ENCODE results near the gene CNOT6.
"Not testable (repeated sequence)": the region's sequence is repeated elsewhere in the genome, so short reads cannot be mapped to it uniquely, and the experiment has no call there.

Gene CNOT6

DNA sequence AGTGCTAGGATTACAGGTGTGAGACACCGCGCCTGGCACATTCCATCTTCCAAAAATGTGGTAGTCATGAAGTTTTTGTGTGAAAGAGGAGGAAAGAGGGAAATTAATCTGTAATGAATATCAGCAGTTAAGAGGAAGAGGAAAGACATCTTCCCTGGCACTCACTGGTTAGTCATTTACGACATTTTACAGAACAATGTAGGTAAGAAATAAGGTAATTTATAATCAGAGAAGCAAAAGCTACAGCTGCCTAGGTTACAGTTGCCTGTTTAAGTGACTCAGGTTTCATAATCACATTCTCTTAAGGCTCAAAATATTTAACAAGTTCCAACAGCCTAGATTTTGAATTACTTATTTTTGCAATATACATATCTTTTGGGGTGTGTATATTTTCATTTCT is 26.9 kb downstream of the CNOT6 start:
- no peak for DNase-seq

DNA sequence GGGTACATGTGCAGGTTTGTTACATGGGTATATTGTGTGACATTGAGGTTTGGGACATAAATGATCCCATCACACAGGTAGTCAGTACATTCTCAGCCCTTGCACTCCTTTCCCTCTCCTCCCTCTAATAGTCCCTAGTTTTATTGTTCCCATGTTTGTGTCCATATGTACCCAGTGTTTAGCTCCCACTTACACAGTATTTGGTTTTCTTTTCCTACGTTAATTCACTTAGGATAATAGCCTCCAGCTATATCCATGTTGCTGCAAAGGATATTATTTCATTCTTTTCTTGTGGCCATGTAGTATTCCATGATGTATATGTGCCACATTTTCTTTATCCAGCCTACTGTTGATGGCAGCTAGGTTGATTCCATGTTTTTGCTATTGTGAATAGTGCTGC is 27.4 kb downstream of the CNOT6 start:
- no peak for DNase-seq

DNA sequence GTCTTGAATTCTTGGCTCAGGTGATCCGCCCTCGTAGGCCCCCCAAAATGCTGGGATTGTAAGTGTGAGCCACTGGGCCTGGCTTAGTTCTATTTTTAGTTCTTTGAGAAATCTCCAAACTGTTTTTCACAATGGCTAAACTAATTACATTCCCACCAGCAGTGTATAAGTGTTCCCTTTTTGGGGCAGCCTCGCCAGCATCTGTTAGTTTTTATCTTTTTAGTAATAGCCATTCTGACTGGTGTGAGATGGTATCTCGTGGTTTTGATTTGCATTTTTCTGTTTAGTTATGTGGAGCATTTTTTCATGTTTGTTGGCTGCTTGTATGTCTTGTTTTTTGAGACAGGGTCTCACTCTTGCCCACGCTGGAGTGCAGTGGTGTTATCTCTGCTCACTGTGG is 28.2 kb downstream of the CNOT6 start:
- no peak for DNase-seq

DNA sequence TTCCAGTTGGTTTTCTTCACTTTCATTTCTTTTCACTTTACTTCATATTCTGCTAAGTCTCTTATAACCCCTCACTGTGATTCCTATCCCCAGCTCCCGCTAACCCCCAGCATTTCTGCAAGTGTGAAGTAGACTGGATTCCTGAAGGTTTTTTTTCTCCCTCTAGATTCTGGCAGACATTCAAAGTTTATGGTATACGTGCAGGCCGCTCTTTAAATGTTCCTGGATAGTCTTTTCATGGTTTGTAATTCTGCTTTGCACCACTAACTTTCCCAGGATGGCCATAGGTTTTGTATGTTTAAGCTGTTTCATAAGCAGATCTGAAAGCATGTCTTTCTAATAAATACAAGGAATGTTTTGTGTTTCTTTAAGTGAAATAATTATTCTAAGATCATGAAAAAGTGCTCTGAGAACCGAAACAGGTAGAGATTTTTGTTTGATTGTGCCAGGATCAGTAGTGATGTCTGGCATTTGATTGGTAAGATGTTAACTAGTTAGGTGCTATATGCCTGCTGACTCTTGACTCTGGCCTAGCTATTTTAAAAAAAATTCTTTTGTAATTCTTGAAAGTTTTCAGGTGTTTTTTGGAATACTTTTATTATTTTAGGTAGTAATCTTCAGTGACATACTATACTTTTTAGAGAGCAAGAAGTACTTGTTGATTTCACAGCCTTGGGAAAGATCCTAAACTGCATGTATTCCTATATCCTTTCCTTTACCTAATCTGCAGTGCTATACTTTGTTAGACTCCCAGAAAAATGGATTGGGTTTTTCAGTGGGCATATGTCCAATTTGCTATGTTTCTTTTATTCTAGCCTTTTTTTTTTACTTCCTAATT is 29.7 kb downstream of the CNOT6 start:
- no peak for DNase-seq

DNA sequence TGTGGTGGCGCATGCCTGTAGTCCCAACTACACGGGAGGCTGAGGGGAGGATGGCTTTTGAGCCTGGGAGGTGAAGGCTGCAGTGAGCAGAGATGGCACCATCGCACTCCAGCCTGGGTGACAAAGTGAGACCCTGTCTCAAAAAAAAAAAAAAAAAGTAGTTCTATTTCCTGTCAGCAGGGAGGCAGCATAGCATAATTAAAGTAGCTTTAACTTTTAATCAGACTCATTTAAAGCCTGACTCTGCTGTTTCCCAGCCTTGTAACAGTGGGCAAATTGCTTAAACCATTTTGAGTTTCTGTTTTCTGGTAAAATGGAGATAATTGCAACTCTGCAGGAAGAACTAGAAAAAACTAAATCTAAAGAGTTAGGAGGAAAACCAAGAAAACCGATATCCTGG is 31.2 kb downstream of the CNOT6 start:
- DNase-seq, result no peak

DNA sequence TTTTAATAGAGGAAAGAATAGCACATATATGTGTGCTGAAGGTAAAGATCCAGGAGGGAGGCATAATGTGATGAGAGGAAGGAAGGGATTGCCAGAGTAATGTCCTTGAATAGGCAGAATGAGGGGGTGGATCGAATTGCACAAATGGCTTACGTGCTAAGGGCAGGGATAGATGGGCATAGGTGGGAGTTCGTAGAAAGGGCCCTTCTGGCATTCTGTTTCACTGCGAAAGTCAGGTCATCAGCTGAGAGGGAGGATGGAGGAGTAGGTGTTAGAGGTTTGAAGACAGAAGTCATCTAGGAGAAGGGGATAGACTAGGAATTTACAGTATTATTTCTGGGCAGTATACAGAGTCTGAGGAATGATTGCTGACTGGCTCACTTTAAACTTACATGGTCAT is 32.1 kb downstream of the CNOT6 start:
- no peak for DNase-seq

DNA sequence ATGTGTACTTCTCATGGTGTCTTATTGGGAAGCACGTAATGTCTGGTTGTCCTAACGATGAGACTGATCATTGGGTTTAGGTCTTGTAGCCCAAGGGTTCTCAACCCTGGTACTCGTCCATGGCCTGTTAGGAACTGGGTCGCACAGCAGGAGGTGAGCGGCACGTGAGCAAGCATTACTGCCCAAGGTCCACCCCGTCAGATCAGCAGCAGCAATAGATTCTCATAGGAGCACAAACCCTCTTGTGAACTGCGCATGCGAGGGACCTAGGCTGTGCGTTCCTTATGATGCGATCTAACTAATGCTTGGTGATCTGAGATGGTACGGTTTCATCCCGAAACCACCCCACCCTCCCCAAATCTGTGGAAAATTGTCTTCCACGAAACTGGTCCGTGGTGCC is 33.5 kb downstream of the CNOT6 start:
- no peak for DNase-seq

DNA sequence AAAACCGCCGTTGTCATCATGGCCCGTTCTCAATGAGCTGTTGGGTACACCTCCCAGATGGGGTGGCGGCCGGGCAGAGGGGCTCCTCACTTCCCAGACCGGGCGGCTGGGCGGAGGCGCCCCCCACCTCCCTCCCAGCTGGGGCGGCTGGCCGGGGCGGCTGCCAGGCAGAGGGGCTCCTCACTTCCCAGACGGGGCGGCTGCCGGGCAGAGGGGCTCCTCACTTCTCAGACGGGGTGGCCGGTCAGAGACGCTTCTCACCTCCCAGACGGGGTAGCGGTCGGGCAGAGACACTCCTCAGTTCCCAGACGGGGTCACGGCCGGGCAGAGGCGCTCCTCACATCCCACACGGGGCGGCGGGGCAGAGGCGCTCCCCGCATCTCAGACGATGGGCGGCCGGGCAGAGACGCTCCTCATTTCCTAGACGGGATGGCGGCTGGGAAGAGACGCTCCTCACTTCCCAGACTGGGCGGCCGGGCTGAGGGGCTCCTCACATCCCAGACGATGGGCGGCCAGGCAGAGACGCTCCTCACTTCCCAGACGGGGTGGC is 36.9 kb downstream of the CNOT6 start:
- not testable (repeated sequence) for DNase-seq

DNA sequence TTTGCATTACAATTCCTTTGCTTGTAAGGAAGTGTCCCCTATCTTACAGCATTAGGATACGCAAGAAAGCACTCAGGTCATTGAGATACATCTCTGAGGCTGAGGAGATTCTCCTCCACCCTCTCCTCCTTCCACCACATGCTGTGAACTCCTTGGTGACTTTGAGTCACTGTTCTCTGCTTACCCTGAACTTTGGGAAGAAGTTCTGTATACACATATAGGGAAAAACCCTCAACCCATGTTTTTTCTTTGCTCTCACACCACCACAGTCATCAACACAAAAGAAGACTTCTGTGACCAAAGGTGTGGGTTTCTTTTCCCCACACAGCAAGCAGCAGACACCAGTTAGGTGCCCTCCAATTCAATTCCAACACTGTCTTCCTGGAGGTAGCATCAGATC is 38.1 kb downstream of the CNOT6 start:
- no peak for DNase-seq

DNA sequence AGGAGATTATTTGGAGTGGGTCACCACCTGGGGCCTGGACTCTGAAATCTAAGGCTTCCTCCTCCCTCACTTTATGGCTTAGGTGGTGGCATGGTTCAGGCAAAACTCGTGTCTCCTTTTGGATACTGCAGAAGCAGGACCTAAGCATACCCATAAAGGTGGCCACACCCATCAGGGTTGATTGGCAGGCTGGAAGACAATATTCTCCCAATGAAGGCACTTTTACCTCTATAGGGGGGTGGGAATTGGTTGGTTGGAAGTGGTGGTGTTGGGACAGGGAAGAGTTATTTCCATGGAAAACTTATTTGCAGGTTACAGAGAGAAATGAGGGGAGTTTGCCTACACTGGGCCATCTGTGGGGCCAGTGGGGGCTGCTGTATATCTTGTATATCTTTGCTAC is 39.7 kb downstream of the CNOT6 start:
- no peak for DNase-seq

DNA sequence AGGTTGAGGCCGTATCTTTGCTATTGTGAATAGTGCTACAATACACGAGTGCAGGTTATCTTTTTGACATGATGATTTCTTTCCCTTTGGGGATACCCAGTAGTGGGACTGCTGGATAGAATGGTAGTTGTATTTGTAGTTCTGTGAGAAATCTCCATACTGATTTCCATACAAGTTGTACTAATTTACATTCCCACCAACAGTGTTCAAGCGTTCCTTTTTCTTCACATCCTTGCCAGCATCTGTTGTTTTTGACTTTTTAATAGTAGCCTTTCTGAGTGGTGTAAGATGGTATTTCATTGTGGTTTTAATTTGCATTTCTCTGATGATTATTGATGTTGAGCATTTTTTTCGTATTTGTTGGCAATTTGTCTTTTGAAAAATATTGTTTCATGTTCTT is 41.4 kb downstream of the CNOT6 start:
- DNase-seq, result no peak

DNA sequence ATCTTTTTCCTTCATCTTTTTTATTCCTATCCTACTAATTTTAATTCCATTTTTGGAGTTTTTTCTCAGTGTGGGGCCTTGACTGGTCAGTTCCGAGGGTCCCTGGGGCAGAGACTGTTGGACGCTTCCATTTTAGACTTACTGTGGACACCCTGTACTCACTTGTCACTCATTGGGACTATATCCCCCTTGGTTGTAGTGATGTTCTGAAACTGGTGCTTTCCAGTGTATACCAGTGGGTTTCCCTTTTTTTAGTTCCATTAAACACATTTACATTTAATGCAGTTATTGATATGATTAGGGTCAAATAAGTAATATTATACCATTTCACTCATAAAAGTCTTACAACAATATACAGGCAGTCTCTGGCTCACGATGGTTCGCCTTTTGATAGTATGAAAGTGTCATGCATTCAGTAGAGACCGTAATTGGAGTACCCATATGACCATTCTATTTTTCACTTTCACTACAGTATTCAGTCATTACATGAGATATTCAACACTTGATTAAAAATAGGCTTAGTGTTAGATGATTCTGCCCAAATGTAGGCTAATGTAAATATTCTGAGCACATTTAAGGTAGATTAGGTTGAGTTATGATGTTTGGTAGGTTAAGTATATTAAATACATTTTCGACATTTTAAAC is 46.0 kb downstream of the CNOT6 start:
- no peak for DNase-seq

DNA sequence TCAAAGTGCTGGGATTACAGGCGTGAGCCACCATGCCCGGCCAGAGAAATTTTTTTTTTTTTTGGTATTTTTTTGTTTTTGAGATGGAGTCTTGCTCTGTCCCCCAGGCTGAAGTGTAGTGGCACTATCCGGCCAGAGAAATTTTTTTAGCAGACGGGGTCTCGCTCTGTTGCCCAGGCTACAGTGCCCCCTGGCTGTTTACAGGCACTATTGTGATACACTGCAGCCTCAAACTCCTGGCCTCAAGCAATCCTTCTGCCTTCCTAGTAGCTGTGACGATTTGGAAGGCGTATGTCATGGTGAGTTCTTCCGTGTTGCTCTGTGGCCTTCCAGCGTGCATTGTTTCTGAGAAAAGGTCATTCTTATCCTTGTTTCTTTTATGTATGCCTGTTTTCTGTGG is 47.5 kb downstream of the CNOT6 start:
- no peak for DNase-seq

DNA sequence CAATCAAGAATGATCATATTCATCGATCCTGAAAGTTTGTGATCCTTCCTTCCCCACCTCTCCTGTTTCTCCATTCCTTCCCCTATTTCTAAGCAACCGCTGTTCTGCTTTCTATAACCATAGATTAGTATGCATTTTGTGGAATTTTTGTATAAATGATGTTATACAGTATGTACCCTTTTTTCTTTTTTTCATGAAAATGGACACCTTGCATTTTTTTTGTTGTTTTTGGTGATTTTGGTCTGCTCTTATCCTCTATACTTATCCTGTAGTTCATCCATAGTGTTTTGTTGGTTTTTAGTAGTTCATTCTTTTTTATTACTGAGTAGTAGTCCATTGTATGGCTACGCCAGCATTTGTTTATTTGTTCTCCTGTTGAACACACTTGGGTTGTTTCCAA is 51.1 kb downstream of the CNOT6 start:
- DNase-seq, result no peak

DNA sequence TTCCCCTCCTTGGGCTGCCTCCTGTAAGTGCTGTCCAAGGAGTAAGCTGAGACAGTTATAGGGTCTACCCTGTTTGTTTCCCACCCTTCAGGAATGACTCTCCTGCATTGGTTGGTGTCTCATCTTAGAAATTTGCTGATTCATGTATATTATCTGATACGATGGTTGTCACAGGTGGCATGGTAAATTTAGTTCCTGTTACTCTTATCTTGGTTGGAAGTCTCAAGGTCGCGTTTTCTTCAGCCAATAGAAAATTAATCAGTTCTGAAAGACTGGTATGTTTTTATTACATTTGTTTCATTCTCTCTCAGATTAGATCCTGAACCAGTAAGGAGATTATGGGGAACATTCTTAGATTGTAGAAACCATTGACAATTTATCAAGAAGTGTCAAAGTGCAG is 54.4 kb downstream of the CNOT6 start:
- DNase-seq, result no peak

DNA sequence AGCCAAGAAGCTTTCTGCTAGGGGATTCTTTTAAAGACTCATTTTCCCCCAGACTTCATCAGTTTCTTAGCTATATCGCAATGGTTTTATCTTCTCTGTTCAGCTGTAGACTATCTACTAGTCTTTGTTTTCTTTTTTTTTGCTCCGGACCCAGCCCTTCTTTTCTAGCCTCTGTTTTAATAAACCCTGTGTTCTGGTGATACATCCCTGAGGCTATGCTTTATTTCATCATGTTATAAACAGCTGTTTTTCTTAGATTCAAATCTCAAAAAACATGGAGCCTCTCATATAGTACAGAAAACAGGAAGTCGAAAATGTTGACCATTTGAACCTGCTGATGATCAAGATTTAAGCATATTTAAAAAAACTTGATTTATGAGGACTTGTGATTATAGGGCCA is 59.4 kb downstream of the CNOT6 start:
- no peak for DNase-seq

DNA sequence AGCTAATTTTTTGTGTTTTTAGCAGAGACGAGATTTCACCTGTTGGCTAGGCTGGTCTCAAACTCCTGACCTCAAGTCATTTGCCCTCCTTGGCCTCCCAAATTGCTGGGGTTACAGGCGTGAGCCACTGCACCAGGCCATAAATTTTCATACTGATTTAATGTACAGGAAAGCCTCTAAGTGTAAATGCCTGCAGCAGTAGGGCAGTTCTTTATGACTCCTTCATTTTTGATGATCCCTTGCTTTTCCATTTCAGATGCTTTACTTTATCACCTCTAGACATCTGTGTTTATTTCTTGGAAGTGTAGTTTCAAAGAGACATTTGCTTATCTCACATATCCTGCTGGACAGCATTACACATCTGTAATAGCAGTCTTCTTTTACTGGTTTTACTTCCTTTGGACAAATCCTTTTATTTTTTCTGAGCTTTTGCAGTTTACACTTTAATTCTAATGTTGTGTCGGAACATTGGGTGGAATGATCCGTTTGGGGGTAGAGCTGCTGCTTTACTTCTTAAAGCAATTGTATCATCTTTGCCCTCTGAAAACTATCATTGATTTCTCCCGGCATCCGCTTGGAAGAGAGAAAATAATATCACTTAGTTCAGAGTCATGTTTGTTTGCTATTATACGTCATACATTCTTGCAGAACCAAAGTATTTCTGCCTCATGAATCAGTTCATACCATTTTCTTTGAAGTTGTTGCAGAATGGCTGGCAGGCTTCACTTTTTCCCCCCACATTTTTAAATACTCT is 61.2 kb downstream of the CNOT6 start:
- DNase-seq, result no peak

DNA sequence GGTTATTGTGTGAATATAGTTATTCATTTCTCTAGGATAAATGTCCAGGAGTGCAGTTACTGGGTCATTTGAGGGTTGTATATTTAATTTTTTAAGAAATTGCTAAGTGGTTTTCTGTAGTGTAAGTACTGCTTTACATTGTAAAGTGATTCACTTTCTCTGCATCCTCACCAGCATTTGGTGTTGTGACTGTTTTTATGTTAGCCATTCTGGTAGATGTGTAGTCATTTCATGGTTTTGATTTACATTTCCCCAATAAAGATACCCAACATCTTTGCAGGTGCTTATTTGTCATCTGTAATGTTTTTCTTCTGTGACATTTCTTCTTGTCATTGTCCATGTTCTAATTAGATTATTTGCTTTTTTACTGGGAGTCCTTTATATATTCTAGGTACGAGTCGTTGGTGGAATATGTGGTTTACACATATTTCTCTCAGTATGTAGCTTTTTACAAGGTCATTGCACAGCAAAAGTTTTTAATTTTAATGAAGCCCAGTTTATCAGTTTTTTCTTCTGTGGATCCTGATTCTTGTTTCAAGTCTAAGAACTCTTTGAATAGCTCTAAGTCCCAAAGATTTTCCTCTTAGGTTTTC is 63.1 kb downstream of the CNOT6 start:
- DNase-seq, result no peak

DNA sequence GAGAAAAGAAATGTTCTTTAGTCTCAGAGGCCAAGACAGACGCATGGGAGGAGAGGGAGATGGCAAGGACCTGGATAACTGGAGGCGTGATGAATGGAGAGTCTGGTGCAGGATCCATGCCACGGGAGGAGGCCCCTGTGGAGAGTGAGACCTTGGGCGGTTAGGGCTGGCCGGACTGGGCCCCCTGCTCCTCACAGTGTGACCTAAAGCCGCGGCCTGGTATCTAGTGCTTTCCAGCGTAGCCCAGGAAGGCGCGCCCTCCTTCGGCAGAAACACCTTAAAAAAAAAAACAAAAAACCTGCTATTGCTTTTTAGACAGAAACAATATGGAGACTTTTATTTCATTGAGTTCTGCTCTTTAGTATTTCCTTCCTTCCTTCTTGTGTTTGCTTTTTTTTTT is 64.1 kb downstream of the CNOT6 start:
- no peak for DNase-seq

DNA sequence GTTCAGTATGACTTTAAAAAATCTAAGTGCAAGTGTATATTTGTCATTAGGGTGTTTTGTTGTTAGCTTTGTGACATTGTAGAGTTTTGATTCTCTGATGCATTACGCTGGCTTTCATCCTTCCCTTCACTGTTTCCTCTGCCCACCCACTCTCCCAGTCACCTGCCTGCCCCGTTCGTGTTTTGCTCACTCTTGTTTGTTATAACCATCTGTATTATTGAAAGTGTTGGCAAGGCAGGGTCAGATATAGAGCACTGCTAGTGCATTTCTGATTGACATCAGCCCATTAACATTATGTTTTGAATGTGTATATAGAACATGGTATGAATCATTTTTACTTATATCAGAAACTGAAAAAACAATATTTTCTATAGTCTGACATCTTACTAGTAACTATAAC is 69.8 kb downstream of the CNOT6 start:
- DNase-seq, result no peak

DNA sequence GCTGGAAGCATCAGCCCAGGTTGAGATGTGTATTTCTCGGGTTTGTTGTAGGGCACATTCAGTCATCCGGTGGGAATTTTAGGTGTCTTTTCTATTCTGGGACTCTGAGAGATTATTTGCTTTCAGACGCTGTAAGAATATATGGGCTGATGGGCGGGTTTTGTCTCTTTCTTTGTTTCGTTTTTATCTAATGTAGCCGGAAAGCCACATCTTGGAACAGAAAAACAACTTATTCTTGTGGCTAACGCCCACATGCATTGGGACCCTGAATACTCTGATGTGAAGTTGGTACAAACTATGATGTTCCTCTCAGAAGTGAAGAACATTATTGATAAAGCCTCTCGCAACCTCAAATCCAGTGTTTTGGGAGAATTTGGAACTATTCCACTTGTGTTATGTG is 74.7 kb downstream of the CNOT6 start:
- DNase-seq, result no peak

DNA sequence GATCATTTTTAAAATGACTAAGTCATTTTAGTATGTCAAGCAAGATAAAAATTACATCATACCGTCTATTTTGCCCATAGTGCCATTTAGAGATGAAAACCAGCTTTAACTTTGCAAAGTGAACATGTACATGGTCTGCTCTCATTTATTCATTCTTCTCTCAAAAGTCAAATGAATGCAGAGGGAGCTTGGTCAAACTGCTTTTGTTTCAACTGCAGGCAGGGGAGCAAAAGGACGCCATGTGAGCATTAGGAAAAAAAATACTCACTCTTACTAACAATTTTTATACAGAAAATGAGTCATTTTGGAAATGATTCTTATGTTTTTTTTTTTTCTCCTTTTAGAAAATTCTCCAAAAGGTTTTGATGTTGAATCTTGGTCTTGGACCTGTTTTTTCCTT is 81.4 kb downstream of the CNOT6 start:
- no peak for DNase-seq

DNA sequence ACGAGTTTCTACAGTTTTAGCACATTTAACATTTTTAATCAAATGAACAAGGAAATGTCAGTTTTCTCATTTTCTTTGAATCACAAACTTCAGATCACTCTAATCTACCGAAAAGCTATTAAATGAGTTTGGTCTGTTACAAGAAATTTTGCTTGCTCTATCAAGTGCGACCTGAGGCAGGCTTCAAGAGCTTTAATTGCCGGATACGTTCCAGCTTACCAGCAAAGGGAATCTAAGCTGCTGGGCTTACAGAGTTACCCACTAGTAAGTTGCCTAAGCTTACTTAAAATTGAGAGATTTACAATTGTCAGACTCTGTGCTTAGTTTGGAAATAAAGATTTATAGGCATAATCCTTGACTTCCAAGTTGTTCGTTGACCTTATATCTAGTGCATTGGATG is 86.5 kb downstream of the CNOT6 start:
- no peak for DNase-seq

All from SW 1271 (cell line).